ENCODE data around the gene DGKH.

- TF ChIP-seq CTCF (IDR thresholded peaks at IDR 0.05; ENCODE audit: low read length) (no peak), EZH2 (IDR thresholded peaks at IDR 0.05; ENCODE audit: borderline replicate concordance, low read length) (no peak)
Observed at GRCh38 chr13:42127047-42127446, 78.6 kb downstream of the DGKH start.
